Psoas muscle (tissue), 8 donors: ENCODE data around the gene UCN2. TPM values are rescaled to one million over a fixed set of nuclear protein-coding genes. Genes with fewer than 3 reads are reported as not detected.

Experiments used
- ATAC-seq, 4 donors: fragments of 200-7000 bp; cut with Tn5 transposase; one replicate each; pipeline ENCODE4 v1.9.1; 2020; ENCODE audit warnings: moderate library complexity in 3 of 4, mild to moderate bottlenecking in 2 of 4
- DNase-seq, 2 donors: peaks; one replicate each; pipeline ENCODE4 v3.0.0-alpha.2; 2020
- H3K27ac ChIP-seq: fragments of 200-600 bp; one replicate; pipeline ENCODE4 v1.8.0; 2022
- H3K27me3 ChIP-seq, 3 donors: fragments of 200-600 bp in 1 of 3; one replicate each; pipeline versions ENCODE4 v1.6.1 to v1.8.0; 2013 to 2022; ENCODE audit warnings: low read length in 2 of 3, mild to moderate bottlenecking in 2 of 3, moderate library complexity in 1 of 3; ENCODE audit not compliant: insufficient read depth in 3 of 3
- H3K36me3 ChIP-seq, 2 donors: fragments of 200-600 bp in 1 of 2; one replicate each; pipeline versions ENCODE4 v1.6.1 to v1.8.0; 2013 to 2022; ENCODE audit warnings: low read depth in 1 of 2, mild to moderate bottlenecking in 1 of 2, moderate library complexity in 1 of 2; ENCODE audit not compliant: insufficient read depth in 1 of 2
- H3K4me1 ChIP-seq: fragments of 200-600 bp; one replicate; pipeline ENCODE4 v1.8.0; 2022
- H3K4me3 ChIP-seq: fragments of 200-600 bp; one replicate; pipeline ENCODE4 v1.8.0; 2022; ENCODE audit warnings: mild to moderate bottlenecking
- H3K9me3 ChIP-seq: fragments of 200-600 bp; one replicate; pipeline ENCODE4 v1.8.0; 2022
- WGBS, 3 donors: extraction: QIAGEN DNeasy Blood & Tissue Kit; methylation state at CpG; one replicate each; pipeline versions ENCODE4 v1.1.6 to v1.1.7; 2013; 5-methylcytosine and 5-hydroxymethylcytosine counted together
- intact Hi-C, 2 donors: fragments of 100-400 bp; cut with DNase I; formaldehyde crosslinking; loops; one replicate each; pipeline versions ENCODE4 v1.11.0 to v1.14.2; 2022
- polyA plus RNA-seq, 3 donors: library from polyadenylated mRNA; stranded (reverse); fragments of 200-250 nt; gene quantifications; one replicate each; pipeline ENCODE4 v1.2.3, GENCODE V29; 2013
- total RNA-seq, 4 donors: library from RNA; stranded (reverse); fragmentation: NEBNext Ultra II Directional in 2 of 4; extraction: Animal tissue kit (Norgen Biotek cat#: 25700) in 2 of 4; gene quantifications; one replicate each; pipeline versions ENCODE4 v1.2.1 to v1.2.4, GENCODE V29; 2021 to 2023
- TF ChIP-seq, protein P1 (sequence below): fragments of 200-600 bp; IDR thresholded peaks from one replicate; pipeline ENCODE4 v1.8.0; 2022; ENCODE audit warnings: antibody characterized with exemption
- donor health status: healthy with polysubstance abuse.
- donor health status: DM: no; HTN: no; CAD: no; lungs with moderate emphysema.
- donor health status: Bipolar disorder and iron deficiency.
- donor health status: healthy.
- donor health status: DM: yes; HTN: yes; CAD: no.
- donor health status: DM: no; HTN: no; CAD: no.
- donor health status: DM: no; HTN: no; CAD: no.
- donor health status: DM: yes; HTN: yes; CAD: no.

The UCN2 gene
- total and polyA plus RNA-seq, 7 donors = 0.12 to 0.32 (median 0.17) TPM; not detected in 4

DNA sequence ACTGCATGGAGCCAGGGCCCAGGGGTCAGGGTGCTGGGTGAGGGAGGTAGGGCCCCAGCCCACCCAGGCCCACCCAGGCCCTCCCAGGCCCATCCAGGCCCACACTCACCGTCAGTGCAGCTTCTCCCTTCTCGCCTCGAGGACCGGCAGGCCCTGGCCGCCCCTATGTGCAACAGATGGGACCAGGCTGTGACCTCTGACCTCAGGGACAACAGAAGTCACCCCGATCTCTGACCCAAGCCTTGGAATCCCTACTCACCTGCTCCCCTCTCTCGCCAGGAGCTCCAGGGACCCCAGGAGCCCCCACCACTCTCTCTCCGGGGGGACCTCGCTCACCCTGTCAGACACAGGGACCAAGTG lies 2.8 kb upstream of the UCN2 start:
- no peaks in the 10 kb centered on the region for H3K27me3 ChIP-seq
- ATAC-seq (peak in 1 of 4 donors; percentile 1), DNase-seq (no peak)
- no peaks in the 10 kb centered on the region for H3K9me3 ChIP-seq
- no peak overlapping the region for H3K27ac ChIP-seq
- intact Hi-C loops = loop anchor here in 1 of 2 donors (2.0 kb wide), 1 partner anchor 26 kb away; no protein-coding TSS in a partner anchor
- H3K36me3 ChIP-seq = no peaks in the 10 kb centered on the region
- no peaks in the 10 kb centered on the region for H3K4me1 ChIP-seq
- H3K4me3 ChIP-seq = no peak overlapping the region
- TF ChIP-seq, protein P1, sequence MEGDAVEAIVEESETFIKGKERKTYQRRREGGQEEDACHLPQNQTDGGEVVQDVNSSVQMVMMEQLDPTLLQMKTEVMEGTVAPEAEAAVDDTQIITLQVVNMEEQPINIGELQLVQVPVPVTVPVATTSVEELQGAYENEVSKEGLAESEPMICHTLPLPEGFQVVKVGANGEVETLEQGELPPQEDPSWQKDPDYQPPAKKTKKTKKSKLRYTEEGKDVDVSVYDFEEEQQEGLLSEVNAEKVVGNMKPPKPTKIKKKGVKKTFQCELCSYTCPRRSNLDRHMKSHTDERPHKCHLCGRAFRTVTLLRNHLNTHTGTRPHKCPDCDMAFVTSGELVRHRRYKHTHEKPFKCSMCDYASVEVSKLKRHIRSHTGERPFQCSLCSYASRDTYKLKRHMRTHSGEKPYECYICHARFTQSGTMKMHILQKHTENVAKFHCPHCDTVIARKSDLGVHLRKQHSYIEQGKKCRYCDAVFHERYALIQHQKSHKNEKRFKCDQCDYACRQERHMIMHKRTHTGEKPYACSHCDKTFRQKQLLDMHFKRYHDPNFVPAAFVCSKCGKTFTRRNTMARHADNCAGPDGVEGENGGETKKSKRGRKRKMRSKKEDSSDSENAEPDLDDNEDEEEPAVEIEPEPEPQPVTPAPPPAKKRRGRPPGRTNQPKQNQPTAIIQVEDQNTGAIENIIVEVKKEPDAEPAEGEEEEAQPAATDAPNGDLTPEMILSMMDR = no peak
- 86 to 92% (median 88%) methylated on average over 9 of the region's 9 CpGs for WGBS, 3 donors

DNA sequence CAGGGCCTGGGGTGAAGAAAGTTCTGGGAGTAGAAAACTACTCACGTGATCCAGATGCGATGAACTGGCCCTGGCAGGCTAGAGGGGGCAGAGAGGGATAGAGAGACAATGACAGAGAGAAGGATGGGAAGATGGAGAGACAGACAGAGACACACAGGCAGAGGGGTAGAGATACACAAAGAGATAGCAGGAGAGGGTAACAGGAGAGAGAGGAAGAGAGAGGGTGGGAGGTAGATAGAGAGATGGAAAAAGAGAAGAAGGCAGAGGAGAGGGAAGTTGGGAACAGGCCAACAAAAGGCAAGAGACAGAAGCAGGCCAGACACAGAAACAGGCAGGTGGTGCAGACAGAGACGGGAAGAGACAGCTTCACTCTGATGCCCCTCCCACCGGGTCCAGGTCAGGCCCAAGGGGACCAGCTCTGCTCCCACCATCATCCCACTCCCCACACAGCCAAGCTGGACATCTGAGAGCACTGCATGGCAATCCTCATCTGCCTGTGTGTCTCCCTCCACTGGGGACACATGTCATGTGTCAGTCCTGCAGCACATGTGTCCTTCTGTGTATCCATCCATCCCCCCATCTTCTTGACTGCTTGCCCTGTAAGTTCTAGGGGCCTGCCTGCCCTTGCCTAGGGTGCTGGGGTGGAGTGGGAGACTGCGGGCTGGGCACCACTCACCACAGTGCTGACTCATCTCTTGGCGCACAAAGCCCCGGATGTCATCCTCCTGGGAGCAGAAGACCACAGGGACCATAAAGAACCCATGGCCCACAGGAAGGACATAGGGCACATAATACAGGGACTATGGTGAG lies 2.2 kb upstream of the UCN2 start:
- no peak overlapping the region for H3K4me3 ChIP-seq
- H3K27me3 ChIP-seq = no peaks in the 10 kb centered on the region
- 61 to 79% (median 65%) methylated on average over 7 of the region's 7 CpGs for WGBS, 3 donors
- ATAC-seq = peak in 1 of 4 donors; percentile 13
- H3K36me3 ChIP-seq = no peaks in the 10 kb centered on the region
- no peak overlapping the region for H3K27ac ChIP-seq
- intact Hi-C loops = loop anchor here in 1 of 2 donors (2.0 kb wide), 1 partner anchor 27 kb away; no protein-coding TSS in a partner anchor
- no peaks in the 10 kb centered on the region for H3K9me3 ChIP-seq
- no peak for DNase-seq
- peaks cover 4% of the 10 kb centered on the region for H3K4me1 ChIP-seq
- TF ChIP-seq, protein P1 = no peak

DNA sequence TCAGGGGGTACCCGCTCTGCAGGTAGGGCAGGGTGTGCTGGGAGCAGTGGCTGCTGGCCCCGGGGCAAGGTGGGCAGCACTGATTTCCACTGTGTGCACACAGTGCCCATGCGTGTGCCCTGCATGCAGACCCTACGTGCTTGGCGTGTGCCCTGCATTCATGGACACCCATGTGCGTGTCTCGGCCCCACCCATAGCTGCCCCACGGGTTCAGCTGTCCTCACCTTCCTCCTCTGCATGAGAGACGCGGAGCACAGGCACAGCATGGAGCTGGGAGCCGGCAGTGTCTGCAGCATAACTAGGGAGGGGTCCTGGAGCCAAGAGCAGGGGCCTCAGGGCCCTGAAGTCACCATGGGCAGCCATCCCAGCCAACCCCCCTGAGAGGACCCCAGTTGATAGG lies 1.6 kb upstream of the UCN2 start:
- 87 to 91% (median 90%) methylated on average over 11 of the region's 11 CpGs for WGBS, 3 donors
- no peak for DNase-seq
- H3K9me3 ChIP-seq = no peaks in the 10 kb centered on the region
- intact Hi-C loops = no loop called here
- ATAC-seq = no peak
- no peak overlapping the region for H3K4me3 ChIP-seq
- H3K27me3 ChIP-seq = no peaks in the 10 kb centered on the region
- TF ChIP-seq, protein P1 = no peak
- H3K27ac ChIP-seq = no peak overlapping the region
- no peaks in the 10 kb centered on the region for H3K36me3 ChIP-seq
- peaks cover 10% of the 10 kb centered on the region for H3K4me1 ChIP-seq

DNA sequence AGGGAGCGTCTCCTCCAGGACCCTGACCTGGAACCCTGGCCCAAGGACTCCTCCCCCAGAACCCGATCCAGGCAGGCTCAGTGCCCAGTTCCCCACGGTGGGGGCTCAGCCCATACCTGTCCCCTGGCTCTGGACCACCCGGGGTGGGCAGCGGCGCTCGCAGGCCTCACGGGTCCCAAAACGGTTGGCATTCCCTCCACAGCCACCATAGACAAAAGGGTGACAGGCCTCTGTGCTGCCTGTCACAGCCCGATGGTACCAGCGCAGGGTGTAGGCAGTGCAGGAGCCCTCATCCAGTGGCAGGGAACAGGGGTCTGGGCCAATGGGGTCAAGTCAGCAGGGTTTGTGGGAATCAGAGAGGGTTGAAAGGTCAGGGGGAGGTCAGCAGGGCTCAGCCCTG lies 1.1 kb upstream of the UCN2 start:
- Histone ChIP-seq H3K9me3 (no peaks in the 10 kb centered on the region), H3K27ac (no peak overlapping the region), H3K4me1 (peaks cover 12% of the 10 kb centered on the region), H3K4me3 (no peak overlapping the region), H3K36me3 (no peaks in the 10 kb centered on the region), H3K27me3 (no peaks in the 10 kb centered on the region)
- no peak for DNase-seq
- intact Hi-C loops = loop anchor here in 1 of 2 donors (5.0 kb wide), 1 partner anchor 88 kb away; no protein-coding TSS in a partner anchor
- ATAC-seq = no peak
- TF ChIP-seq, protein P1 = no peak
- 85 to 90% (median 86%) methylated on average over 11 of the region's 11 CpGs for WGBS, 3 donors
